Hippocampal formation (tissue), 2 donors: ENCODE measurements around the gene MAGEB10.
"Not testable (repeated sequence)": the region's sequence is repeated elsewhere in the genome, so short reads cannot be mapped to it uniquely, and the experiment has no call there.

Experiments used
- DNase-seq, 2 donors: peaks; one replicate each; lab custom pipeline; 2025; lab: John Stamatoyannopoulos, UW

Gene MAGEB10, protein sequence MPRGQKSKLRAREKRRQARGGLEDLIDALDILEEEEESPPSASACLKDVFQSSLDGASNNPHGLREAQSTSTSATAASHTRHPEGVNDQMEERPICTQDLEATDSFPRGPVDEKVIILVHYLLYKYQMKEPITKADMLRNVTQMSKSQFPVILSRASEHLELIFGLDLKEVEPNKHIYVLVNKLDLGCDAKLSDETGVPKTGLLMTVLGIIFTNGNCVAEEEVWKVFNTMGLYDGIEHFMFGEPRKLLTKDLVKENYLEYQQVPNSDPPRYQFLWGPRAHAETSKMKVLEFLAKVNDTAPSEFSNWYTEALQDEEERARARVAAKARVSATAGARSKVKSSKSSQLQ

DNA sequence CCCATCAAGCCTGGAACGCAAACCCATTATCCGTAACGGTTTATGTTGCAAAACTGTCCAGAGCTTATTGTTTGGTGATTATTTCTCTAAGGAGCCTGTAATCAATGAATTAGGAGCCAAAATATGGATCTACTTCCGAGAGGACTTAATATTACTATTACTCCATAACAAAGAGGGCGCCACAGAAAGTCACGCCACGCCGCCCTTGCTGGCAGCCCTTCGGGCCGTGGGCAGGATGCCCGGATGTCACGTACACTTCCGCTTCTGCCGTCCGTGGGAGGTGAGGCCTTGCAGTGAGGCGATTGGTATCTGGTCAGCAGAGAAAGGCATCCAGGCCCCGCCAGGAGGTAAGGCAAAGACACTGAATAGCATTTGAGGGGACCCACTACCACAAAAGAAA lies at the start of gene MAGEB10:
TSS of gene MAGEB10 (plus strand) at position 301 of the 400 bp plus-strand sequence. CDS start 13,317 bp downstream, outside the sequence.
- DNase-seq, result no peak

DNA sequence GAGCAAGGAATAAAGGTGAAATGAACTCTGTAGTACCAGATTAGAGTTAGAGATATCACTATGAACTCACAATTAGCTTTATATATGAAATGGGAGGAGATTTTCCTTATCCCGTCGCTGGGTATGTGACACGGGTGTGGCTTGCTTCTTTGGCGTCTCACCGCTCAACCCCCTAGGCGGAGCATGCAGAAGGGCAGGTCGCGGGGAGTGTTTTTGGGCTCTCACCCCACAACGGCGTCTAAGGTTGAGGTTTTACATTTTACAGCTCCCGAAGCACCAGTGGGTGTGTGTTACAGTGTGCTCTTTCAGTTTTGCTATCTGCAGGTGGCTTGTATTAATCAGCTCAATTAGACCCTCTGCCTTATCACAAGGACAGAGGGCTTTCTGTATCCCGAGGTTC lies 42.1 kb upstream of the MAGEB10 start:
- DNase-seq, result no peak

DNA sequence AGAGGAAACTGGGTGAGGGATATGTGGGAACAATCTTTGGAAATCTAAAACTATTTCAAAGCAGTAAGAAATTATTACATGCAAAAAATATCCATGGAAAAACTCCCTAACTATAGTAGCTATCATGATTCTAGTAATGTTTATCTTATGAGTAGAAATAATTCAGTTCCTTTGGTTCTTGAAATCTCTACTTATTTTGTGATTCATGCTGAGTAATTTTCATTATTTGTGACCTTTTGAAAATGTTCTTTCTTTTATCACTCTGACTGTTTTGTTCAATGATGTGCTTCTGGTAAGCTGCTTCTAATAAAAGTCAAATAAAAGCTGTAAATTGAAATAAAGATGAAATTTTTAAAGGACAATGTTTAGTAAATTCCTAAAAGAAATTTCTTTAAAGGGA lies 40.4 kb upstream of the MAGEB10 start:
- no peak for DNase-seq

DNA sequence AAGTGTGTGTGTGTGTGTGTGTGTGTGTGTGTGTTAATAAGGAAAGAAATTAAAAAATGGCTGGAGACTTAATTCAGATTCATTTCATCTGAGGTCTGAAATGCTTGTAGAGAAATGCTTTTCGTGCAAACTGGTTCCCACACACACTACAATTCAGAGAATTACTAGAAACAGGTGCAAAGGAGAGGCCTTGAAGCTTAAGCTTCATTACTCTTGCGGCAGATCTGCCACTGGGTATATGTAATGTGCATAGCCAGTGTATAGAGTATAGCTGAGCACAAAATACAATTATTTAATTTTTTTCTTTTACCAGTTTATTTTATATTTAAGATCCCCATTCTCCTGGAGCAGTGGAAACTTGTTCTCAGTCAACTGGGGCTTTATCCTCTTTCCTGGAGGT lies 31.8 kb upstream of the MAGEB10 start:
- no peak for DNase-seq

DNA sequence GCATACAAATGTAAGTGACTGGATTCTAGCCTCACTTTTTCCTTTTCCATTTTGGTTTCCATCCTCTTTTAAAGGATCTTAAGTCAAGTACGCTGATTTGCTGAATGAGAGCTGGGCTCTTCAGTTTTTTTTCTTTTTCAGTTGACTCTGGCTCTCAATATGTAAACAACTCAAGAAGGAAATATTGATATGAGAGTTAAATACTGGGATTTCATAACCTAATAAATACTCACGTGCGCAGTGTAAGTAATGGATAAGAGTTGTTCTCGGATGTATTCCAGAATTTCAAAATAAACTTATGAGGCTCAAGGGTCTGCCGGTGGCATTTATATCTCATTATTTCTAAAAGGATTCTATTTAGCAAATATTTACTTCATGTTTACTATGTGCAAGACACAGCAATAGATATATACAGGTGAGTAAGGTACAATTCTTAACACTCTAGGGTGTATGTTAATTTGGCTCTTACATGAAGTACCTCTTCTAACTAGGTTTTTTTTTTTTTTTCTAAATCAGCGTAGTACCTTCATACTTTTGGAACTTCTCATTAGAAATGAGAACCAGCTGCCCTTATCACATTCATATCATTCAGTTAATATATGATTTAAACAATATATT lies 11.0 kb upstream of the MAGEB10 start:
- DNase-seq, result no peak

DNA sequence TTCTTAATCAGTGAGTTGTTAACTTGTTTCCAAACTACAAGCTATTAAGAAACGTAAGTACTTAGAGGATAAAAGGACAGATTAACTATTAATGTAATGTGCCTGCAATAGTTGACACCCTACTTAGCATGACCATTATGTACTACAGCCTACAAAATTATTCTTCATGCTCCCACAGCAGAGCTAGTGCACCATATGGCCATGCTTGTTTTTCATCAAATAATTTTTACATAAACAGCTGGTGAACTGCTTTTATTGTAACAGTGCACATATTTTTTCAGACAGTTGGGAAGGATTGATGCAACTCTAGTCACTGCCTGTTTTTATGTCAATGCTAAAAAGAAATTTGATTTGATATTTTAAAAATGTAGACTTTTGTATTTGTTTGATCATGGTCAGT lies 10.2 kb upstream of the MAGEB10 start:
- no peak for DNase-seq

DNA sequence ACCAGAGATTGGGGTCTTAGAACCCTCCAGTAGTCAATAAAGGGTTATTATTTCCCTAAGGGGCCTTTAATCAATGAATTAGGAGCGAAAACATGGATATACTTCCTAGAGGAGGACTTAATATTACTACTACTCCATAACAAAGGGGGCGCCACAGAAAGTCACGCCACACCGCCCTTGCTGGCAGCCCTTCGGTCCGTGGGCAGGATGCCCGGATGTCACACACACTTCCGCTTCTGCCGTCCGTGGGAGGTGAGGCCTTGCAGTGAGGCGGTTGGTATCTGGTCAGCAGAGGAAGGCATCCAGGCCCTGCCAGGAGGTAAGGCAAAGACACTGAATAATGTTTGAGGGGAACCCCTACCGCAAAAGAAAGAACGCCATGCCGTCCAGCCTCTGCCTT lies 436 bp downstream of the MAGEB10 start:
- no peak for DNase-seq

DNA sequence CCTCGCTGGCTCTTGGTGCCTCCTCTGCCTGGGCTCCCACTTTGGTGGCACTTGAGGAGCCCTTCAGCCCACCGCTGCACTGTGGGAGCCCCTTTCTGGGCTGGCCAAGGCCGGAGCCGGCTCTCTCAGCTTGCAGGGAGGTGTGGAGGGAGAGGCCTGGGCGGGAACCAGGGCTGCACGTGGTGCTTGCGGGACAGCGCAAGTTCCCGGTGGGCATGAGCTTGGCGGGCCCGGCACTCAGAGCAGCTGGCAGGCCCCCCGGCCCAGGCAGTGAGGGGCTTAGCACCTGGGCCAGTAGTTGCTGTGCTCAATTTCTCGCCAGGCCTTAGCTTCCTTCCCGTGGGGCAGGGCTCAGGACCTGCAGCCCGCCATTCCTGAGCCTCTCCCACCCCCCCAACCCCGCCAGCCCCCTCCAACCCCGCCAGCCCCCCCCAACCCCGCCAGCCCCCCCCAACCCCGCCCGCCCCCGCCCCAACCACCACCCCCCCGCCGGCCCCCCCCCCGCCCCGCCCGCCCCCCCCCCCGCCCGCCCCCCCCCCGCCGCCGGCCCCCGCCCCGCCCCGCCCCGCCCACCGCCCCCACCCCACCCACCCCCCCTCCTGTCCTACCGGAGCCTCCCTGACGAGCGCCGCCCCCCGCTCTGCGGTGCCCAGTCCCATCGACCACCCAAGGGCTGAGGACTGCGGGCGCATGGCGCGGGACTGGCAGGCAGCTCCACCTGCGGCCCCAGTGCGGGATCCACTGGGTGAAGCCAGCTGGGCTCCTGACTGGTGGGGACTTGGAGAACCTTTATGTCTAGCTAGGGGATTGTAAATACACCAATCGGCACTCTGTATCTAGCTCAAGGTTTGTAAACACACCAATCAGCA lies 1.4 kb downstream of the MAGEB10 start:
- DNase-seq, result not testable (repeated sequence)

DNA sequence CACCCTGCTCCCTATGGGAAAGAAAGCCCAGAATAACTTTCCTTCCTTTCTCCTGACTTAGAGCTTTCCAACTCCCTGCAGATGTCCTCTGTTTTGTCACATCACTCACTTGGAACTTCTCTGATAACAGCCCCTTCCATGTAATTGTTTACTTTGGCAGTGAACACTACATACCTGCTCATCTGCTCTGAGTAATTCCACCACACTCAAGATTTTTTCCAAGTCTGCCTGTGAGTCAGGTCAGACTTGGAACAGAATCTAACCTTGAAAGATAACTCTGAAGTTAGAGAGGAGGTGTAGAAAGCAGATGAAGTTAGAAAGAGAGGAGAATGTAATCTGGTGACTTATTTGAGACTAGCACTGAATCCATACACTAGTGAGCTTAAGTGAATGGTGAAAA lies 7.4 kb downstream of the MAGEB10 start:
- no peak for DNase-seq

DNA sequence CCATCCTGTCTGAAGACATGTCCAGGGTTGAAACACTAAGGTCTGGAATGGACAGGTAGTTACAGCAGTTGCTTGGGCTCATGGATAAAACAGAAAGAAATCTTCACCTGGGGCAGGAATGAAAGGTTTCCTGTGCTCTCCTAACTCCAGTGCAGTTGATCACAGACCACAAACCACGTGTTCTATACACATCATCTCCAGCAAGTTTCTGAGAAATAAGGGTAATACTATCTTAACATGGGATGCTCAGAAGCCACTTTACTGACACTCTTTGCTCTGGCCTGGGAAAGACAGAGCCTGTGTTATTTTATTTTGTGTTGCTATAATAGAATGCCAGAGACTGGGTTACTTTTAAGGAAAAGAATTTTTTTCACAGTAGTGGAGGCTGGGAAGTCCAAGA lies 16.0 kb downstream of the MAGEB10 start:
- DNase-seq, result no peak

DNA sequence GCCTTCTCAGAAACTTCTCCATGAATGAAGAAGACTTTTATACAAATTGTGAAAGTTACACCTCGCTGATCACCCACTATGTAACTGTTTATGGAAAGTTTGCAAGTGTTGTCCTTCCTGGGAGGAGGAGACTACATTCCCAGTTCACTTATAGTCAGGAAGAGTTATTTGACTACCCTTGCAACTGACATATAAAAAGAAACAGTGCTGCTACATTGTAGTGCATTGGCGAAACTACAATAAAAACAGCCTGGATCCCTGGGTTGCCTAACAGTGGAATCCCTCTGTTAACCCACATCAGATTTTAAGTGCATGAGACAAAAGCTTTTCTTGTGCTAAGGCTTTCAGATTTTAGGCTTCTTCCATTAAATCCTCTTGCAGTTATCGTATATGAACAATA lies 30.4 kb downstream of the MAGEB10 start:
- DNase-seq, result no peak

DNA sequence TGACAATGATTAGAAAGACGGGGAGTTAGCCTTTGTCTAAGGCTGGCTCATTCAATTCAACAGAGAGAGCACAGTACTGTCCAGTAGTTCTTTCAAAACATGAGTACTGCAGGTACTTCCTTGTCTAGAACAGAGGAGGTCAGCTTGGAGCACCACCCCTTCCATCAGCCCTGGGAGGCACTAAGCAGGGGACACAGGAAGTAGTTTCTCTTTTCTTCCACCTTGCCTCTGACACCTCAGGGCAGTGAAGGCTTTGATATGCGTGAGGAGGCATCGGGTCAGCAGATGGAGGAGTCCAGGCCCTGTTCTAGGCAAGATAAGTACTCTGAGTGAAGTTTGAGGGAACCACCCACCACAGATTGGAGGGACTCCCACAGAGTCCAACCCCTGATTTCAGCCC lies 33.1 kb downstream of the MAGEB10 start:
- DNase-seq, result no peak

DNA sequence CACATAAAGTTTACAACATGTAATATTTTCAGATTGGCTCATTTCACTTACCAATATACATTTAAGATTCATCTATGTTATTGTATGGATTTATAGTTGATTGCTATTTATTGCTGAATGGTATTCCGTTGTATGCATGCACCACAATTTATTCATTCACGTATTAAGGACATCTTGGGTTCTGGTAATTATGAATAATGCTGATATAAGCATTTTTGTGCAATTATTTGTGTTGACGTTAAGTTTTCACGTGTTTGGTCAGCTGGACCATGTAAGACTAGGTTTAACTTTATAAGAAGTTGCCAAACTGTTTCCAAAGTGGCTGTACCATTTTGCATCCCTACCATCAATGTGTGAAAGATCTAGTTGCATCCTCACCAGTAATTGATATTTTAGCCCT lies 35.1 kb downstream of the MAGEB10 start:
- no peak for DNase-seq

DNA sequence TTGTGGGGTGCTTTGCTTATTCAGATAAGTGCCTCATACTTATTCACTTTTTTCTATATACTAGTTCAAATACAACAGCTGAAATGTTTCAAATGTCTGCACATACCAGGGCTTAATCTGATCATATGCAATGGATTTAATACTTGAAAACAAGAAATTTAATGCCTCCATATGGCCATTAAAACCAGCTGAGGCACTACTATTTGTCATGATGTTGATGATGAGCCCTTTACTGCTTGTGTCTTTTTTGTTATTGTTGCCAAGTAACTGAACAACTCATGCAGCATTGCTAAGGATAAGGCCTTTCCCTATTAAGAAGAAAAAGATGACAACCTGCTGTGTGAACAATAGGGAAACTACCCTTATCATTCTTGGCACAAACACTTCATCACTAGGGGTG lies 52.5 kb downstream of the MAGEB10 start:
- DNase-seq, result no peak

DNA sequence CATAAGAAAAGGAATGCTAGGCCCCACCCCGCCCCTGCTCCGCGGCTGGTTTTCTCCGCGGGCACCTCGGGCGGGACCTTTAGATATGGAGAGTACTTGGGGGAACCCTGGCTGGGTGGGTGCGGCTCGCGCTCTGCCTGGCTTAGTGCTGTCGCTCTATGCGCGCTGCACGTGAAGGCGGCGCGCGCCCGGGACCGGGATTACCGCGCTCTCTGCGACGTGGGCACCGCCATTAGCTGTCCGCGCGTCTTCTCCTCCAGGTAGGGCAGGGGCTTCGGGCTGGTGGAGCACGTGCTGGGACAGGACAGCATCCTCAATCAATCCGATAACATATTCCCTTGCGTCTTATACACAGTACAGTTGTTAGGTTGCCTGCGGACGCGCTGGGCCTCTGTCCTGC lies 56.0 kb downstream of the MAGEB10 start:
- no peak for DNase-seq
